Testis (tissue), 2 donors: ENCODE data around the gene PIN4.

ENCODE experiments used
- CTCF ChIP-seq, 3 experiments: fragments of 450-650 bp in 2 of 3; fragments of 200-600 bp in 1 of 3; sonication (generic) in 1 of 3; IDR thresholded peaks; one replicate each; pipeline ENCODE4 v1.5.1; 2016 to 2019; ENCODE audit warnings: antibody characterized with exemption in 3 of 3, mild to moderate bottlenecking in 2 of 3, moderate library complexity in 1 of 3
- POLR2A ChIP-seq: fragments of 450-650 bp; IDR thresholded peaks from one replicate; pipeline ENCODE4 v1.6.1; 2017; ENCODE audit warnings: antibody characterized with exemption, mild to moderate bottlenecking, moderate library complexity

DNA sequence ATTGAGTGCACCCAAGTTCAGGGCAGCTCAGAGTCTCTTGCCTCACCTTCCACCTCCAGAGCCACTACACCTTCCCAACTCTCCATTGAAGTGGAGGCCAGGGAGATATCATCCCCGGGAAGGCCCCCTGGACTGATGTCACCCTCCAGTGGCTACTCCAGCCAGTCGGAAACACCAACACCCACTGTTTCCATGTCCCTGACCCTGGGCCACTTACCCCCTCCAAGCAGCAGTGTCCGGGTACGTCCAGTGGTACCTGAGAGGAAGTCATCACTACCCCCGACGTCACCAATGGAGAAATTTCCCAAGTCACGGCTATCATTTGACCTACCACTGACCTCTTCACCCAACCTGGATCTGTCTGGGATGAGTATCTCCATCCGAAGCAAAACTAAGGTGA lies 42.0 kb upstream of the PIN4 start:
- no peak for TF ChIP-seq CTCF (IDR thresholded peaks at IDR 0.05)
- TF ChIP-seq POLR2A: no peak
